ENCODE data around the gene FOLR2. TPM values are rescaled to one million over a fixed set of nuclear protein-coding genes. Genes with fewer than 3 reads are reported as not detected.
"Not testable (repeated sequence)": the region's sequence is repeated elsewhere in the genome, so short reads cannot be mapped to it uniquely, and the experiment has no call there.

FOLR2 gene
- total RNA-seq, 4 donors from 2014 or later = 6.4 to 16.1 (median 8.6) TPM; not detected in 1

DNA sequence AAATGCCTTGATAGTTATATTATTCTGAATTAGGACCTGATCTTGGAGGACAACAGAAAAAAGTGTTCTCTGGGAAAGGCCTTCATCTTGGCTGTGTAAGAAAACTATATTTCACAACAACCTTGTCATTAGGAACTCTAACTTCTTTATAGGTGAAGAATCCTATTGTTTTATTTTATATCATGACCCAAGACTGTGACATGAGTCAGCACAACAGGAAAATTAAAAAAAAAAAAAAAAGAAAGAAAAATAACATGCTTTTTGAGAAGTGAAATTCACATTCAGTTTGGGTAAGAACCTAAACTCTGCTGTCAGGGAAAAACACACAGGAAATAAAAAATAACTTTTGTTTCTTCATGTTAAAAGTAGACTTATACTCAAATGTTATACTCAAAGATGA, 11.7 kb upstream of the FOLR2 start:
- no peaks in the 10 kb centered on the region for H3K4me1 ChIP-seq
- H3K36me3 ChIP-seq = no peaks in the 10 kb centered on the region
- no peak for DNase-seq
- H3K9me3 ChIP-seq = no peaks in the 10 kb centered on the region
- no peak overlapping the region for H3K4me3 ChIP-seq
- TF ChIP-seq, protein P1, sequence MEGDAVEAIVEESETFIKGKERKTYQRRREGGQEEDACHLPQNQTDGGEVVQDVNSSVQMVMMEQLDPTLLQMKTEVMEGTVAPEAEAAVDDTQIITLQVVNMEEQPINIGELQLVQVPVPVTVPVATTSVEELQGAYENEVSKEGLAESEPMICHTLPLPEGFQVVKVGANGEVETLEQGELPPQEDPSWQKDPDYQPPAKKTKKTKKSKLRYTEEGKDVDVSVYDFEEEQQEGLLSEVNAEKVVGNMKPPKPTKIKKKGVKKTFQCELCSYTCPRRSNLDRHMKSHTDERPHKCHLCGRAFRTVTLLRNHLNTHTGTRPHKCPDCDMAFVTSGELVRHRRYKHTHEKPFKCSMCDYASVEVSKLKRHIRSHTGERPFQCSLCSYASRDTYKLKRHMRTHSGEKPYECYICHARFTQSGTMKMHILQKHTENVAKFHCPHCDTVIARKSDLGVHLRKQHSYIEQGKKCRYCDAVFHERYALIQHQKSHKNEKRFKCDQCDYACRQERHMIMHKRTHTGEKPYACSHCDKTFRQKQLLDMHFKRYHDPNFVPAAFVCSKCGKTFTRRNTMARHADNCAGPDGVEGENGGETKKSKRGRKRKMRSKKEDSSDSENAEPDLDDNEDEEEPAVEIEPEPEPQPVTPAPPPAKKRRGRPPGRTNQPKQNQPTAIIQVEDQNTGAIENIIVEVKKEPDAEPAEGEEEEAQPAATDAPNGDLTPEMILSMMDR (IDR thresholded peaks at IDR 0.05) = no peak
- TF ChIP-seq POLR2A (IDR thresholded peaks at IDR 0.05) = no peak
- TF ChIP-seq POLR2AphosphoS5 (IDR thresholded peaks at IDR 0.05) = no peak
- in situ Hi-C loops (cut with MboI; ENCODE audit: low pct_ligation_motif_present in 1 of 4, low pct_unique_long_range_greater_than_20kb in 1 of 4, low sequenced_read_pairs in 3 of 4) (no loop called here), intact Hi-C loops (cut with DNase I; ENCODE audit: low total_unique reads) (no loop called here)
- no peaks in the 10 kb centered on the region for H3K27me3 ChIP-seq
- no peak overlapping the region for H3K27ac ChIP-seq

DNA sequence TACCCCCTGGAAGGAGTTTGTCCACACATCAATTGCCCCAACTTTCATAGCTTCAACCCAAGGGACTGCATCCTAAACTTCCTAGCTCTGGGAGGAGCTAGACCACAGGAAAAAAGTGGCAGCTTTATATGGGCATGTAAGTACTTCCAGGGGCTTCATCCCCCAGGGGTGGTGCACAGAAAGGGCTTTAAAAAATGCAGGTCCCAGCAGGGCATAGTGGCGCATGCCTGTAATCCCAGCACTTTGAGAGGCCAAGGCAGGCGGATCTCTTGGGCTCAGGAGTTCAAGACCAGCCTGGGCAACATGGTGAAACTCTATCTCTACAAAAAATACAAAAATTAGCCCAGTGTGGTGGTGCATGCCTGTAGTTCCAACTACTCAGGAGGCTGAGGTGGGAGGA, 9.8 kb upstream of the FOLR2 start:
- H3K27ac ChIP-seq; DNase-seq; H3K36me3 ChIP-seq; H3K9me3 ChIP-seq; H3K4me3 ChIP-seq; H3K27me3 ChIP-seq; H3K4me1 ChIP-seq; in situ Hi-C loops (cut with MboI; ENCODE audit: low pct_ligation_motif_present in 1 of 4, low pct_unique_long_range_greater_than_20kb in 1 of 4, low sequenced_read_pairs in 3 of 4); intact Hi-C loops (cut with DNase I; ENCODE audit: low total_unique reads): not testable (repeated sequence)
- WGBS, 2 donors (ENCODE audit: low coverage in 1 of 2) = 96% methylated on average over 2 of the region's 2 CpGs; no CpG with 5 or more reads in 1 of the 2 donors

DNA sequence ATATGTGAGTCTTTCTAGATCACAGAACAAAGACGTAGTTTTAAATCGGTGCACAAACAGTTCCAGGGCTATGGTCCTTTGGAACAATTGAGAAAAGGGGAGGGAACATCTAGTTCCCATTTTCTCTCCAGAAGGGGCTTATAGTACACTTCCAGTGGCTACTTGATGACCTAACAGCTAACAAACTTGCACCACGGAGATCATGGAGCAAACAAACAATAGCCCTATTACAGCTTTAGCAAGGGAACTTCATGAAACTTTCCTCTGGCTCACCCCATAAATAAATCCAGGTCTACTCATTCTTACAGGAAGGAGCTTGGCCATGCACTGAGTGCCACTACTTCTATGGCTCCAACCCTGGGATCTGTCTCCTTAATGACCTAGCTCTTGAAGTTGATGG, 8.3 kb upstream of the FOLR2 start:
- in situ Hi-C loops (cut with MboI; ENCODE audit: low pct_ligation_motif_present in 1 of 4, low pct_unique_long_range_greater_than_20kb in 1 of 4, low sequenced_read_pairs in 3 of 4) = no loop called here
- no peaks in the 10 kb centered on the region for H3K36me3 ChIP-seq
- H3K27me3 ChIP-seq = peaks cover 12% of the 10 kb centered on the region
- H3K4me1 ChIP-seq = no peaks in the 10 kb centered on the region
- WGBS, 2 donors (ENCODE audit: low coverage in 1 of 2) = 78% methylated on average over 3 of the region's 3 CpGs; no CpG with 5 or more reads in 1 of the 2 donors
- DNase-seq = no peak
- no peak overlapping the region for H3K27ac ChIP-seq
- intact Hi-C loops (cut with DNase I; ENCODE audit: low total_unique reads) = no loop called here
- TF ChIP-seq POLR2AphosphoS5 (IDR thresholded peaks at IDR 0.05) (no peak), POLR2A (IDR thresholded peaks at IDR 0.05) (no peak), EP300 (IDR thresholded peaks at IDR 0.05; ENCODE audit: low read depth) (no peak)
- TF ChIP-seq, protein P1 (IDR thresholded peaks at IDR 0.05) = no peak
- H3K4me3 ChIP-seq = no peak overlapping the region
- H3K9me3 ChIP-seq = no peaks in the 10 kb centered on the region

DNA sequence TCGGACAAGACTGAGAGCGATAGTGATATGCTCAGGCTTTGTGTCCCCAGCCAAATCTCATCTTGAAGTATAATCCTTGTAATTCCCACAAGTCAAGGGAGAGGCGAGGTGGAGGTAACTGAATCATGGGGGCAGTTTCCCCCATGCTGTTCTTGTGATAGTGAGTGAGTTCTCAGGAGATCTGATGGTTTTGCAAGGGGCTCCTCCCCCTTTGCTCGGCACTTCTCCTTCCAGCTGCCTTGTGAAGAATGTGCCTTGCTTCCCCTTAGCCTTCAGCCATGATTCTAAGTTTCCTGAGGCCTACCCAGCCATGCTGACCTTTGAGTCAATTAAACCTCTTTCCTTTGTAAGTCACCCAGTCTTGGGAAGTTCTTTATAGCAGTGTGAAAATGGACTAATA, 7.5 kb upstream of the FOLR2 start:
- Histone ChIP-seq H3K4me1 (no peaks in the 10 kb centered on the region), H3K36me3 (no peaks in the 10 kb centered on the region), H3K27ac (no peak overlapping the region), H3K4me3 (no peak overlapping the region), H3K27me3 (peaks cover 18% of the 10 kb centered on the region), H3K9me3 (no peaks in the 10 kb centered on the region)
- intact Hi-C loops (cut with DNase I; ENCODE audit: low total_unique reads) (no loop called here), in situ Hi-C loops (cut with MboI; ENCODE audit: low pct_ligation_motif_present in 1 of 4, low pct_unique_long_range_greater_than_20kb in 1 of 4, low sequenced_read_pairs in 3 of 4) (no loop called here)
- 67 to 88% methylated on average over 1 to 4 of the region's 4 CpGs for WGBS, 2 donors (ENCODE audit: low coverage in 1 of 2)
- TF ChIP-seq POLR2A (IDR thresholded peaks at IDR 0.05) = no peak
- TF ChIP-seq POLR2AphosphoS5 (IDR thresholded peaks at IDR 0.05) = no peak
- TF ChIP-seq EP300 (IDR thresholded peaks at IDR 0.05; ENCODE audit: low read depth) = no peak
- TF ChIP-seq, protein P1 (IDR thresholded peaks at IDR 0.05) = no peak
- DNase-seq = no peak

GRCh38 chr11:72217841-72218240, 1.2 kb downstream of the FOLR2 start:
- Histone ChIP-seq H3K36me3 (no peaks in the 10 kb centered on the region), H3K4me3 (no peak overlapping the region), H3K27me3 (peaks cover 11% of the 10 kb centered on the region), H3K4me1 (peaks cover 5 to 9% (median 8%) of the 10 kb centered on the region in 4 donors), H3K9me3 (no peaks in the 10 kb centered on the region), H3K27ac (peak overlapping the region in 1 of 4 donors; percentile 30)
- in situ Hi-C loops (cut with MboI; ENCODE audit: low pct_ligation_motif_present in 1 of 4, low pct_unique_long_range_greater_than_20kb in 1 of 4, low sequenced_read_pairs in 3 of 4) (no loop called here), intact Hi-C loops (cut with DNase I; ENCODE audit: low total_unique reads) (no loop called here)
- no peak for DNase-seq
- TF ChIP-seq POLR2A (IDR thresholded peaks at IDR 0.05) = no peak
- no peak for TF ChIP-seq EP300 (IDR thresholded peaks at IDR 0.05; ENCODE audit: low read depth)
- TF ChIP-seq, protein P1 (IDR thresholded peaks at IDR 0.05) = no peak
- no peak for TF ChIP-seq POLR2AphosphoS5 (IDR thresholded peaks at IDR 0.05)
- 34 to 43% methylated on average over 2 of the region's 2 CpGs for WGBS, 2 donors (ENCODE audit: low coverage in 1 of 2)
